Bronchial epithelial cell (primary cell): ENCODE results near the gene NT5M. TPM values are rescaled to one million over a fixed set of nuclear protein-coding genes. Genes with fewer than 3 reads are reported as not detected.
A peak's percentile ranks its signal among the peaks of the same experiment; 100 is the strongest.

Experiments
- DNase-seq: peaks from one replicate; pipeline ENCODE4 v3.0.0-alpha.2; 2010; ENCODE audit warnings: low read depth
- FAIRE-seq: peaks from 2 replicates; lab custom pipeline; 2011; peaks lifted over from hg19 to GRCh38; lab: Jason Lieb, UNC
- H3K27me3 ChIP-seq: 2 replicates; pipeline ENCODE4 v1.5.1; 2011; ENCODE audit warnings: low read length; ENCODE audit not compliant: control insufficient read depth, insufficient read depth
- H3K36me3 ChIP-seq: 2 replicates; pipeline ENCODE4 v1.5.1; 2011; ENCODE audit warnings: low read length; ENCODE audit not compliant: control insufficient read depth, insufficient read depth
- H3K4me3 ChIP-seq: 2 replicates; pipeline ENCODE4 v1.5.1; 2011; ENCODE audit warnings: mild to moderate bottlenecking, low read depth, low read length, control low read depth
- total RNA-seq: library from RNA; depleted of rRNA; stranded (reverse); fragments of >200 nt; gene quantifications from 2 replicates; pipeline ENCODE4 v1.2.1, GENCODE V29; 2014
- TF ChIP-seq, protein P1 (sequence below): IDR thresholded peaks from 2 replicates; pipeline ENCODE4 v1.5.1; 2011; ENCODE audit warnings: mild to moderate bottlenecking, moderate library complexity, low read length, control low read depth, inconsistent platforms; ENCODE audit not compliant: insufficient read depth, severe bottlenecking

NT5M gene
- total RNA-seq, 1 donor from 2014 or later: 0.79 TPM

DNA sequence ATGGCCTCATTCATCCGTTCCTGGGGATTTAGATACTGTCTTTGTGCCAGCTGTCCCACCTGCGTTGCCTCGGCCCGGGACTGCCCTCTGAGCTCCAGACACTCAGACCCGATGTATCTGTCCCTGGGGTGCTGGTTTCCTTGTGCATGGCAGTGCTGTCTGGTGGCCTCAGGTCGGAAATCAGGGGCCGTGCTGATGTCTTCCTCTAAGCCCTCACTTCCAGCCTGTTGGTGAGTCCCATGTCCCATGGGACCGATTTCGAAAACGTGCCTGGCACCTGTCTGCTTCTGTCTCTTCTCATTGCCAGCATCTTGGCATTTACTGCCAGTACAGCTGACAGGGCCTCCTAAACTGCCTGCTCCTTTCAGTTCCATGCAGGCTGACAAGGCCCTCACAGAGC, 22.1 kb downstream of the NT5M start:
- FAIRE-seq (no peak), DNase-seq (no peak)
- Histone ChIP-seq H3K27me3 (peaks cover 1% of the 10 kb centered on the region), H3K36me3 (no peaks in the 10 kb centered on the region), H3K4me3 (no peak overlapping the region)
- TF ChIP-seq, protein P1, sequence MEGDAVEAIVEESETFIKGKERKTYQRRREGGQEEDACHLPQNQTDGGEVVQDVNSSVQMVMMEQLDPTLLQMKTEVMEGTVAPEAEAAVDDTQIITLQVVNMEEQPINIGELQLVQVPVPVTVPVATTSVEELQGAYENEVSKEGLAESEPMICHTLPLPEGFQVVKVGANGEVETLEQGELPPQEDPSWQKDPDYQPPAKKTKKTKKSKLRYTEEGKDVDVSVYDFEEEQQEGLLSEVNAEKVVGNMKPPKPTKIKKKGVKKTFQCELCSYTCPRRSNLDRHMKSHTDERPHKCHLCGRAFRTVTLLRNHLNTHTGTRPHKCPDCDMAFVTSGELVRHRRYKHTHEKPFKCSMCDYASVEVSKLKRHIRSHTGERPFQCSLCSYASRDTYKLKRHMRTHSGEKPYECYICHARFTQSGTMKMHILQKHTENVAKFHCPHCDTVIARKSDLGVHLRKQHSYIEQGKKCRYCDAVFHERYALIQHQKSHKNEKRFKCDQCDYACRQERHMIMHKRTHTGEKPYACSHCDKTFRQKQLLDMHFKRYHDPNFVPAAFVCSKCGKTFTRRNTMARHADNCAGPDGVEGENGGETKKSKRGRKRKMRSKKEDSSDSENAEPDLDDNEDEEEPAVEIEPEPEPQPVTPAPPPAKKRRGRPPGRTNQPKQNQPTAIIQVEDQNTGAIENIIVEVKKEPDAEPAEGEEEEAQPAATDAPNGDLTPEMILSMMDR: no peak

DNA sequence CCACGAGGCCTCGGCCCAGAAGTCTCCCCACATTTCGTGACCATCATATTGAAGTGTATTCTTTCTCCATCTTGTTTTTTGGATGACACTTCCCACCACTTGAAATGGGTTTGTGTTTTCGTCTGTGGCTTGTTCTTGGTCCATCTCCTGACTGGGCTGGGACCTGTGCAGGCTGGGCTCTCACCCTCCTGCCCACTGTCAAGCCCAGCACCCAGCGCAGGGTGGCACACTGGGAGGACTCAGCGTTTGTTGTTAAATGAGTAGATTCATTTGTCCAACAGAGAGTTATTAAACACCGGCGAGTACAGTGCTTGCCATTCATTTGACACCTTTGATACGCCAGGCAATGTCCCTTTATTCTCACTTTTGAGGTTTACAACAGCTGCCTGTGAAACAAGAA, 22.6 kb downstream of the NT5M start:
- H3K27me3 ChIP-seq: no peaks in the 10 kb centered on the region
- no peaks in the 10 kb centered on the region for H3K36me3 ChIP-seq
- no peak for DNase-seq
- H3K4me3 ChIP-seq: no peak overlapping the region
- no peak for FAIRE-seq
- TF ChIP-seq, protein P1: no peak

DNA sequence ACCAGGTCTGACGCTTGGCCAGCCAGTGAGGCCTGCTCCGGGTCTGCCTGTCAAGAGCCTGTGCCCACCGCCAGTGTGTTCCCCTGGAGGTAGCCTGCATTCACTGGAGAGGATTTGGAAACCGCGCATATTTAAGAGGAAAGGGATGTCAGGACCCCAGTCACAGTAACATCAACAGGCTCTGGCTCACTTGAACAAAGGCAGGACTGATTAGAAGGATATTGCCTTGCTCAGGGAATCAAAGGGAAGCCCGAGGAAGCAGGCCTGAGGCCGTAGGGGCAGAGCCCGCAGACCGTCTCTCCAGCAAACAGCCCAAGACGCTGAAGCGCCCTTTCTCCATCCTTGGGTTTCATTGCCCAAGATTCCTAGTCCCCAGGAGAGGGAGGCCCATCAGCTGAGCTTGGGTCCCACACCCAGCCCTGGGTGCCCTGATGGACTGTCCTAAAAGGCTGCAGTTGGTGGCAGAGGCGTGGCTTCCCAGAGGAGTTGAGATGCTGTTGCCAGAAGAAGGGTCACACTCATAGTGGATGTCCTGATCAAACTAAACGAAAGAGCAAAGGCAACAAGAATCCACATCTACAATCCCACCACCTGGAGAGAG, 23.2 kb downstream of the NT5M start:
- no peaks in the 10 kb centered on the region for H3K27me3 ChIP-seq
- TF ChIP-seq, protein P1: no peak
- DNase-seq: no peak
- no peak overlapping the region for H3K4me3 ChIP-seq
- FAIRE-seq: peak; percentile 7
- no peaks in the 10 kb centered on the region for H3K36me3 ChIP-seq

DNA sequence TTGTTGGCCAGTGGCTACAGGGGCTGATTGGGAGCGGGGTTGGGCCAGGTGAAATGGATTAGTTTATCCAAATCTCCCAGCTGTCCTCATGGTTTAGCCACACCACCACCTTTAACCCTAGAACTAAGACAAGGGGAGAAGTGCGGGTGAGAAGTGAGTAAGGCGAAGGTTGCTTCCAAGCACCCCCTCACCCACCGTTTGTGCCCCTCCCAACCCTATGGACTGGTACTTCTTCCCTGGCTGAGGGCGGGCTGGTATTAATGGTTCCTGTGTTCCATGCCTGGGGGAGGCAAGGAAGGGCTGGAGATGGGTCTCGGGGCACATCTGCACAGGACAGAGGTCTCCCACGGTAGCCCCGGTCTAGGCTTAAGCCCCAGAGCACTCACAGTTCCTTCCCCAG, 25.1 kb downstream of the NT5M start:
- H3K27me3 ChIP-seq: no peaks in the 10 kb centered on the region
- FAIRE-seq (no peak), DNase-seq (no peak)
- H3K36me3 ChIP-seq: no peaks in the 10 kb centered on the region
- H3K4me3 ChIP-seq: no peak overlapping the region
- TF ChIP-seq, protein P1: no peak

DNA sequence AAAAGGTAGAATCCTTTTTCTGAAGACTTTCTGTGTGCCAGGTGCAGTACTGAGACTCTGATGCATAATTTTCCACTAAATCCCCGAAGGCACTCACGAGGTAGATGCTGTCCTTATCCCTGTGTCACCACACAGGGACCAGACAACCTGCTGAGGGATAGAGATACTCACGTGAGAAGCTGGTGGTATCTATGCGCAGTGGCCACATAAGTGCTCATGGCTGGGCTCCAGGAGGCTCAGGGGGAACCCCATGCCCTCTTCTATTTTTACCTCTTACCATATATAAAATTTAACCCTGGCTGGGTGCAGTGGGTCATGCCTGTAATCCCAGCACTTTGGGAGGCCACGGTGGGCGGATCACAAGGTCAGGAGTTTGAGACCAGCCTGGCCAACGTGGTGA, 38.3 kb downstream of the NT5M start:
- DNase-seq (no peak), FAIRE-seq (no peak)
- H3K27me3 ChIP-seq: peaks cover 2% of the 10 kb centered on the region
- H3K36me3 ChIP-seq: no peaks in the 10 kb centered on the region
- H3K4me3 ChIP-seq: no peak overlapping the region
- TF ChIP-seq, protein P1: no peak

DNA sequence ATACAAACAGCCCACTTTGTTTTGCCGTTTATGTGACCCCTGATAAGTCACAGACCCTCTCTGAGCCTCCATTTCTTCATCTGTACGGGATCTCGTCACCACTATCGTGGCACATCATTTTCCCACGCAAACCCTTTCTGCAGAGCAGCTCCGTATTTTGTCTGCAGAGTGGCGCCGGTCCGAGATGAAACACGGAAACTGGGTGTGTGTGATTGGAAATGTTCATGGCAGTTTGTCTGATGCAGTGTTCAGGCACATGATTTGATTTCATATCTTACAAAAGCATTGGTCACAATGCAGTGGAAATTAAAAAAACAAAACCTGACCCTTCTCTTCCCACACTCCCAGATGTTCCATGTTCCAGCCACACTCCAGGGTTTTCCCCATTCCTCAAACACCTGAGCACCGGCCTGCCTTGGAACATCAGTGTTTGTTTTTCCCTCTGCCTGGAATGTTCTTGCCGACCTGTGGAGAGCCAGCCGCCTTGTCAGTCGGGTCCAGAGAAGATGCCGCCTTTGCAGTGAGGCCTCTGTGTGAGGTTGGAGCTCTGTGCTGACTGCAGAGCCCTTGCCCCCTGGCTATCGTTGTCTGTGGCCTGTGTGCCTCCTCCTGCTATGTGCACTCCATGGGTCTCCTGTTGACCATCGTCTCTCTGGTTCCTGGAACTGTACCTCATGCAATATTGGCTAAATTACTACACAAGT, 39.2 kb downstream of the NT5M start:
- FAIRE-seq (no peak), DNase-seq (no peak)
- no peaks in the 10 kb centered on the region for H3K36me3 ChIP-seq
- H3K27me3 ChIP-seq: peaks cover 2% of the 10 kb centered on the region
- no peak overlapping the region for H3K4me3 ChIP-seq
- TF ChIP-seq, protein P1: no peak
